Immature natural killer cell (primary cell): ENCODE results near the gene EFNB3. TPM values are rescaled to one million over a fixed set of nuclear protein-coding genes. Genes with fewer than 3 reads are reported as not detected.

Experiments used
- DNase-seq, 3 donors: peaks; one replicate each; pipeline ENCODE4 v3.0.0; 2022; ENCODE audit warnings: mixed read lengths in 1 of 3
- H3K27ac Mint-ChIP-seq, 6 donors: one replicate each; pipeline ENCODE4 v1.8.0; 2020; ENCODE audit warnings: mixed read lengths in 6 of 6, mild to moderate bottlenecking in 5 of 6, inconsistent platforms in 4 of 6, moderate library complexity in 3 of 6
- H3K27me3 Mint-ChIP-seq, 3 donors: one replicate each; pipeline ENCODE4 v1.8.0; 2020 to 2021; ENCODE audit warnings: low read depth in 3 of 3, mild to moderate bottlenecking in 3 of 3, mixed read lengths in 3 of 3, moderate library complexity in 3 of 3, inconsistent platforms in 1 of 3
- H3K36me3 Mint-ChIP-seq, 3 donors: one replicate each; pipeline ENCODE4 v1.8.0; 2020; ENCODE audit warnings: mixed read lengths in 3 of 3, inconsistent platforms in 2 of 3, mild to moderate bottlenecking in 2 of 3
- H3K4me1 Mint-ChIP-seq, 2 donors: one replicate each; pipeline ENCODE4 v1.8.0; 2020; ENCODE audit warnings: inconsistent platforms in 2 of 2, mild to moderate bottlenecking in 2 of 2, mixed read lengths in 2 of 2, moderate library complexity in 1 of 2
- H3K4me3 Mint-ChIP-seq, 5 donors: one replicate each; pipeline ENCODE4 v1.8.0; 2020; ENCODE audit warnings: mild to moderate bottlenecking in 5 of 5, mixed read lengths in 5 of 5, inconsistent platforms in 3 of 5, moderate library complexity in 3 of 5
- H3K9me3 Mint-ChIP-seq, 6 donors: one replicate each; pipeline ENCODE4 v1.8.0; 2020; ENCODE audit warnings: mild to moderate bottlenecking in 6 of 6, mixed read lengths in 6 of 6, inconsistent platforms in 4 of 6, moderate library complexity in 3 of 6
- polyA plus RNA-seq, 3 donors: library from polyadenylated mRNA; unstranded; fragments of 300-500 nt; fragmentation: Illumina TruSeq; gene quantifications; one replicate each; pipeline ENCODE4 v1.2.3, GENCODE V29; 2021

Gene EFNB3
- polyA plus RNA-seq, 3 donors from 2014 or later: not detected

DNA sequence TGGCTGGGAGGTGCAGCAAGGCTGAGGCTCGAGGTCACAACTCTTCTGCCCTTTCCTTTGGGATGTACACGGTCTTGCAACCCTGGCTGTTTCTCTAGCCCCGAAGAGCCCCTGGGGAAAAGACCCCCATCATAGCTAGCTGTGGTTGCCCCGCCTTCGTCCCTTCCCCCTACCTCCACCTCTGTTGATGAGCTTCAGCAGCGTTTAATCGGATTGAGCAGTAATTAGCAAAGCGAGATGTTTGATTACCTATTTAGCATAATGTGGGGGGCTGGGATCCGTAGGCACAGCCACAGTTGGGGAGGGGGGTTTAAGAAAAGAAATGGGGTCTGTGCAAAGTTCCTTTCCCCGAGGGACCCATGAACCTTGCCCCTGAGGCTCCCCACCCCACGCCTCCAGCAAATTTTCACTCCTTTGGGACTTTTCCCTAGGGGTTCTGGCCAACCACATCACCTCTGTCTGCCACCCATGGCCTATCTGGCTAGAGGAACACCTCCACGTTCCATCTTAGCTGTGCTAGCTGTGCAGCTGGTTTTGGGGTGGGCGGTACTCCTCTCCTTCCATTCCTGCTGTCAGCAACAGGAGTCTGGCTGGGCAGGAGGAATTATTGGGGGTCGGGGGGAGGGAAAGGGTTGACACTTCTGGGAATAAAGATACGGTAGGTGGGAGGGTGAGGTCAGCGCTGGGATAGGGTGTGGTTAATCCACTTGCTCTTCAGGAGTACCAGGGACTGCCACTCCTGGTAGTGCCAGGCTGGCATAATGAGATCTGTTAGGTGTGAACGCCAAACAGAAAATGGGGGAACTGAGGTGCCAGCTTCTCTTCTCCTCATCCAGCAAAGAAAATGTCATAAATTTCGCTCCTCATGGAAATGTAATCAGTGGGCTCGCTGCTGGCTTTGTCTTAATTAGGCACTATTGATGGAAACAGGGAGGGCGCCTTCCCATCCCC, 11.2 kb downstream of the EFNB3 start:
- Mint-ChIP-seq H3K27me3 (peaks cover 20 to 32% (median 30%) of the 10 kb centered on the region in 3 donors), H3K27ac (no peak overlapping the region), H3K36me3 (no peaks in the 10 kb centered on the region), H3K4me3 (no peak overlapping the region), H3K4me1 (peaks cover 8 to 9% of the 10 kb centered on the region in 2 donors), H3K9me3 (peaks cover 0 to 2% (median 0%) of the 10 kb centered on the region in 6 donors)
- DNase-seq: no peak

GRCh38 chr17:7716901-7717755, 12.1 kb downstream of the EFNB3 start, which contains the start of gene DNAH2:
Gene DNAH2 (plus strand): TSS chr17:7717744. CDS start chr17:7719735, 1,991 bp downstream.
- peaks cover 22 to 33% (median 30%) of the 10 kb centered on the region in 3 donors for H3K27me3 Mint-ChIP-seq
- H3K9me3 Mint-ChIP-seq: no peaks in the 10 kb centered on the region
- H3K36me3 Mint-ChIP-seq: no peaks in the 10 kb centered on the region
- peaks cover 7 to 8% of the 10 kb centered on the region in 2 donors for H3K4me1 Mint-ChIP-seq
- no peak within 1 kb of the TSS for H3K27ac Mint-ChIP-seq
- peak in 2 of 3 donors; percentile 2 to 17 for DNase-seq
- H3K4me3 Mint-ChIP-seq: peak within 1 kb of the TSS; percentile 18 to 60 (median 27)

DNA sequence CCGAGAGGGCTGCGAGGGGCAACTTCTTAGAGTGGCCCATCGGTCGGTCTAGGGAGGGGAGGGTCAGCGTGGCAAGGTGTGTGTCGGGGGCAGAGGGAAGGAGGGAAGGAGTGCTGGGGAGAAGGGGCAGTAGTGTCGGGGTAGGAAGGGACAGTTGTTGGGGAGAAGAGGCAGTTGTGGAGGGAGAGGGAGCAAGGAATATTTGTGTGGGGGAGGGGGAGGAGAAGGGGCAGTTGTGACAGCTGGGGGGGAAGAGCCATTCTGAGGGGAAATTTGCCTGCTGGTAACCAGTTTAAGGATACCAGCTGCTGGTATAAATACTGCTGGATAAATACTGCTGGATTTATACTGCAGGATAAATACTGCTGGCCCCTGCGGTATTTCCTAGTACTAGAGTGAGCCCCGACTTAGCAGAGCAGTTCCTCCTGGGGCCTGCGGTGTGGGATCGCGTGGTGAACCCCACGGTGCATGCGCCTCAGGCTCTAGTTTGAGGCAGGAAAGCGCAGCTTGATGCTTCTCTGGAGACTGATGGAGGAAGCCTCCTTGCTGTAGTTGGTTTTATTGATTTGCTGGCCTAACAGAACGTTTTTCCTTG, 12.9 kb downstream of the EFNB3 start:
- peaks cover 22 to 30% (median 28%) of the 10 kb centered on the region in 3 donors for H3K27me3 Mint-ChIP-seq
- no peak overlapping the region for H3K27ac Mint-ChIP-seq
- no peaks in the 10 kb centered on the region for H3K9me3 Mint-ChIP-seq
- peak overlapping the region in 4 of 5 donors; percentile 18 to 42 (median 33) for H3K4me3 Mint-ChIP-seq
- peaks cover 7 to 8% of the 10 kb centered on the region in 2 donors for H3K4me1 Mint-ChIP-seq
- no peaks in the 10 kb centered on the region for H3K36me3 Mint-ChIP-seq
- no peak for DNase-seq

DNA sequence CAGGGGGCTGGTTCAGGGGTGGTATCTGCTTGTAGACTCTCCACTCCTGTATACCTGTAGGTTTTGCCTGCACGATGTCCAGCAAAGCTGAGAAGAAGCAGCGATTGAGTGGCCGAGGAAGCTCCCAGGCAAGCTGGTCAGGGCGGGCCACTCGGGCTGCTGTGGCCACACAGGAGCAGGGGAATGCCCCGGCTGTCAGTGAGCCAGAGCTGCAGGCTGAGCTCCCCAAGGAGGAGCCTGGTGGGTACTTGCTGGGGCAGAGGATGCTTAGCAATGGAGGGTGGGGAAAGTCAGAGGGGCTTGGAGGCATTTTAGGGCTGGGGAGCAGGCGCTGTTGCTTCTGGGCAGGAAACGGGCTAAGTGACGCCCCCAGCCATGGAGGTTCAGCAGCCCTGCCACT, 14.7 kb downstream of the EFNB3 start:
- Mint-ChIP-seq H3K36me3 (no peaks in the 10 kb centered on the region), H3K27me3 (peaks cover 18 to 30% (median 26%) of the 10 kb centered on the region in 3 donors), H3K4me3 (no peak overlapping the region), H3K9me3 (no peaks in the 10 kb centered on the region), H3K27ac (no peak overlapping the region), H3K4me1 (peaks cover 7 to 8% of the 10 kb centered on the region in 2 donors)
- DNase-seq: no peak

GRCh38 chr17:7720125-7720524, 15.1 kb downstream of the EFNB3 start:
- Mint-ChIP-seq H3K36me3 (no peaks in the 10 kb centered on the region), H3K27ac (no peak overlapping the region), H3K4me1 (peaks cover 7 to 8% of the 10 kb centered on the region in 2 donors), H3K27me3 (peaks cover 17 to 30% (median 26%) of the 10 kb centered on the region in 3 donors), H3K9me3 (no peaks in the 10 kb centered on the region), H3K4me3 (peak overlapping the region in 1 of 5 donors; percentile 27)
- no peak for DNase-seq

GRCh38 chr17:7721612-7722011, 16.6 kb downstream of the EFNB3 start:
- no peaks in the 10 kb centered on the region for H3K9me3 Mint-ChIP-seq
- H3K4me1 Mint-ChIP-seq: peaks cover 6 to 8% of the 10 kb centered on the region in 2 donors
- DNase-seq: no peak
- no peak overlapping the region for H3K4me3 Mint-ChIP-seq
- H3K27me3 Mint-ChIP-seq: peaks cover 11 to 24% (median 19%) of the 10 kb centered on the region in 3 donors
- no peak overlapping the region for H3K27ac Mint-ChIP-seq
- H3K36me3 Mint-ChIP-seq: no peaks in the 10 kb centered on the region

- Mint-ChIP-seq H3K4me1 (no peaks in the 10 kb centered on the region), H3K27me3 (peaks cover 0 to 7% (median 6%) of the 10 kb centered on the region in 3 donors), H3K27ac (no peak overlapping the region), H3K9me3 (no peaks in the 10 kb centered on the region), H3K36me3 (no peaks in the 10 kb centered on the region), H3K4me3 (no peak overlapping the region)
- DNase-seq: no peak
Observed at GRCh38 chr17:7727886-7728285, 22.9 kb downstream of the EFNB3 start.

GRCh38 chr17:7729816-7730215, 24.8 kb downstream of the EFNB3 start:
- H3K27me3 Mint-ChIP-seq: peaks cover 0 to 6% (median 5%) of the 10 kb centered on the region in 3 donors
- H3K27ac Mint-ChIP-seq: no peak overlapping the region
- no peaks in the 10 kb centered on the region for H3K4me1 Mint-ChIP-seq
- DNase-seq: no peak
- H3K9me3 Mint-ChIP-seq: no peaks in the 10 kb centered on the region
- no peak overlapping the region for H3K4me3 Mint-ChIP-seq
- H3K36me3 Mint-ChIP-seq: no peaks in the 10 kb centered on the region

- no peak overlapping the region for H3K27ac Mint-ChIP-seq
- H3K4me3 Mint-ChIP-seq: no peak overlapping the region
- no peak for DNase-seq
- H3K9me3 Mint-ChIP-seq: no peaks in the 10 kb centered on the region
- no peaks in the 10 kb centered on the region for H3K36me3 Mint-ChIP-seq
- H3K27me3 Mint-ChIP-seq: peaks cover 4 to 11% (median 7%) of the 10 kb centered on the region in 3 donors
- no peaks in the 10 kb centered on the region for H3K4me1 Mint-ChIP-seq
Observed at GRCh38 chr17:7732981-7733539, 28.1 kb downstream of the EFNB3 start.

GRCh38 chr17:7737601-7738000, 32.6 kb downstream of the EFNB3 start:
- Mint-ChIP-seq H3K27me3 (peaks cover 8 to 9% (median 9%) of the 10 kb centered on the region in 3 donors), H3K27ac (no peak overlapping the region), H3K4me3 (no peak overlapping the region), H3K9me3 (no peaks in the 10 kb centered on the region), H3K4me1 (no peaks in the 10 kb centered on the region), H3K36me3 (no peaks in the 10 kb centered on the region)
- DNase-seq: no peak

DNA sequence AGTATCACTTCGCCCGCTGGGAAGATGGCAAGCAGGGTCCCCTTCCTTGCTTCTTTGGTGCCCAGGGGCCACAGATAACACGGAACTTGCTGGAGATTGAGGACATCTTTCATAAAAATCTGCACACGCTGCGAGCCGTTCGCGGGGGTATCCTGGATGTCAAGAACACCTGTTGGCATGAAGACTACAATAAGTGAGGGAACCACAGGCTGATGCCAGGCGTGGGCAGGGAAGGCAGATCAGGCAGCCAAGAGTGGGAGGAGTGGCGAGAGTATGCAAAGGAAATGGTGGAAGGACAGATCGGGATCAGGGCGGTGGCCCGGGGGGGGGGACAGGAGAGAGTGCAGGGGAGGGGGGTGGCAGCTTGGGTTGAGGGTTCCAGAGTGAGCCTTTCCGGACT, 34.7 kb downstream of the EFNB3 start:
- H3K27me3 Mint-ChIP-seq: peaks cover 4 to 9% (median 8%) of the 10 kb centered on the region in 3 donors
- no peak overlapping the region for H3K4me3 Mint-ChIP-seq
- no peaks in the 10 kb centered on the region for H3K4me1 Mint-ChIP-seq
- no peak for DNase-seq
- no peak overlapping the region for H3K27ac Mint-ChIP-seq
- H3K9me3 Mint-ChIP-seq: peaks cover 0 to 1% (median 0%) of the 10 kb centered on the region in 6 donors
- H3K36me3 Mint-ChIP-seq: no peaks in the 10 kb centered on the region

- peaks cover 4 to 9% (median 8%) of the 10 kb centered on the region in 3 donors for H3K27me3 Mint-ChIP-seq
- H3K4me1 Mint-ChIP-seq: no peaks in the 10 kb centered on the region
- no peak for DNase-seq
- peak overlapping the region in 2 of 6 donors; percentile 17 to 28 for H3K27ac Mint-ChIP-seq
- H3K9me3 Mint-ChIP-seq: peaks cover 0 to 1% (median 0%) of the 10 kb centered on the region in 6 donors
- no peaks in the 10 kb centered on the region for H3K36me3 Mint-ChIP-seq
- H3K4me3 Mint-ChIP-seq: peak overlapping the region in 1 of 5 donors; percentile 6
Observed at GRCh38 chr17:7740481-7741001, 35.5 kb downstream of the EFNB3 start.

DNA sequence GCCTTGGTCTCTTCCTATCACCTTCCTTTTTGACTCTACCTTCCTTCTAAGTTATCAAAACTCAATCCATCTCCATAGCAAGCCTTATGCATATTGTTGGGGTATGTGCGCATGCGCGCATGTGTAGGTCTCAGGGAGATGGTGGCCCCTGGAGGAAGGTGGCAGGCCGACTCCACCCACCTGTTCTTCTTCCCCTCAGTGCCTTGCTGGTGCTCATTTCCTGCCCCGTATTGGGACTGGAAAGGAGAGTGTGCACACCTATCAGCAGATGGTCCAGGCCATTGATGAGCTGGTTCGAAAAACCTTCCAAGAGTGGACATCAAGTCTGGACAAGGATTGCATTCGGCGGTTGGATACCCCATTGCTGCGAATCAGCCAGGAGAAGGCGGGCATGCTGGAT, 37.7 kb downstream of the EFNB3 start:
- no peaks in the 10 kb centered on the region for H3K36me3 Mint-ChIP-seq
- no peak for DNase-seq
- H3K27ac Mint-ChIP-seq: no peak overlapping the region
- H3K27me3 Mint-ChIP-seq: peaks cover 2 to 4% (median 3%) of the 10 kb centered on the region in 3 donors
- H3K4me3 Mint-ChIP-seq: no peak overlapping the region
- peaks cover 0 to 1% (median 0%) of the 10 kb centered on the region in 6 donors for H3K9me3 Mint-ChIP-seq
- no peaks in the 10 kb centered on the region for H3K4me1 Mint-ChIP-seq
